Measurements from ENCODE around the gene APC2. TPM values are rescaled to one million over a fixed set of nuclear protein-coding genes. Genes with fewer than 3 reads are reported as not detected.
"Not testable (repeated sequence)": the region's sequence is repeated elsewhere in the genome, so short reads cannot be mapped to it uniquely, and the experiment has no call there.

APC2 gene
- total and polyA plus RNA-seq, 4 donors = 0.03 to 0.42 (median 0.26) TPM; not detected in 1

- Histone ChIP-seq H3K9me3 (ENCODE audit: control insufficient read depth, low read length) (no peaks in the 10 kb centered on the region), H3K4me1 (ENCODE audit: control insufficient read depth in 1 of 2, insufficient read depth in 2 of 2, low read length in 2 of 2) (no peaks in the 10 kb centered on the region), H3K4me3 (ENCODE audit: low read length in 2 of 2) (no peak overlapping the region), H3K27me3 (ENCODE audit: control insufficient read depth in 1 of 2, insufficient read depth in 2 of 2, low read length in 1 of 2) (no peaks in the 10 kb centered on the region), H3K27ac (ENCODE audit: low read depth in 1 of 2, low read length in 2 of 2) (no peak overlapping the region), H3K36me3 (ENCODE audit: control insufficient read depth in 1 of 2, insufficient read depth in 2 of 2, low read length in 1 of 2) (no peaks in the 10 kb centered on the region)
- ATAC-seq (ENCODE audit: low FRiP score) = no peak
- intact Hi-C loops (cut with DNase I) = no loop called here
- WGBS, 2 donors = 68 to 85% methylated on average over 10 of the region's 10 CpGs
- DNase-seq = no peak
Measured at GRCh38 chr19:1514295-1514661, 64.4 kb downstream of the APC2 start.

GRCh38 chr19:1514986-1515721 lies 65.2 kb downstream of the APC2 start:
- H3K36me3 ChIP-seq (ENCODE audit: control insufficient read depth in 1 of 2, insufficient read depth in 2 of 2, low read length in 1 of 2) = no peaks in the 10 kb centered on the region
- intact Hi-C loops (cut with DNase I) = no loop called here
- no peaks in the 10 kb centered on the region for H3K4me1 ChIP-seq (ENCODE audit: control insufficient read depth in 1 of 2, insufficient read depth in 2 of 2, low read length in 2 of 2)
- no peaks in the 10 kb centered on the region for H3K9me3 ChIP-seq (ENCODE audit: control insufficient read depth, low read length)
- no peaks in the 10 kb centered on the region for H3K27me3 ChIP-seq (ENCODE audit: control insufficient read depth in 1 of 2, insufficient read depth in 2 of 2, low read length in 1 of 2)
- 74 to 78% methylated on average over 14 of the region's 14 CpGs for WGBS, 2 donors
- H3K4me3 ChIP-seq (ENCODE audit: low read length in 2 of 2) = no peak overlapping the region
- DNase-seq = no peak
- ATAC-seq (ENCODE audit: low FRiP score) = no peak
- no peak overlapping the region for H3K27ac ChIP-seq (ENCODE audit: low read depth in 1 of 2, low read length in 2 of 2)

DNA sequence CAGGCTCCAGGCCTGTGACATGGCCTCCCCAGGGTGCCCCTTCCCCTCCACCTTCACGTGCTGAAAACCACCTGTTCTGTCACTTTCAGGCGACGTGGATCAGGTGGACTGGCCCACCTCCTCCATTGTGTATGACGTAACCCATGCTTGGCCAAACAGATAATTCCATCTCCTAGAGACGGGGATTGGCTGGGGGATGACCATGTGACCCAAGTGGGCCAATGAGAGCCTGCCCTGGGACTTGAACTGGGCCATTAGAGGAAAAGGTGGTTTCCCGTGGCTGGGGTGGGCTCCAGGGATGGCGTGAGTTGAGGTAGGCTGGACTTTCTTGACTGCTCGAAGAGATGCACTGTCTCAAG lies 66.5 kb downstream of the APC2 start:
- no peaks in the 10 kb centered on the region for H3K27me3 ChIP-seq (ENCODE audit: control insufficient read depth in 1 of 2, insufficient read depth in 2 of 2, low read length in 1 of 2)
- H3K36me3 ChIP-seq (ENCODE audit: control insufficient read depth in 1 of 2, insufficient read depth in 2 of 2, low read length in 1 of 2) = no peaks in the 10 kb centered on the region
- ATAC-seq (ENCODE audit: low FRiP score) (no peak), DNase-seq (no peak)
- H3K27ac ChIP-seq (ENCODE audit: low read depth in 1 of 2, low read length in 2 of 2) = no peak overlapping the region
- 80 to 85% methylated on average over 8 of the region's 8 CpGs for WGBS, 2 donors
- no peak overlapping the region for H3K4me3 ChIP-seq (ENCODE audit: low read length in 2 of 2)
- no peaks in the 10 kb centered on the region for H3K4me1 ChIP-seq (ENCODE audit: control insufficient read depth in 1 of 2, insufficient read depth in 2 of 2, low read length in 2 of 2)
- no peaks in the 10 kb centered on the region for H3K9me3 ChIP-seq (ENCODE audit: control insufficient read depth, low read length)
- intact Hi-C loops (cut with DNase I) = no loop called here

- ATAC-seq (ENCODE audit: low FRiP score) (no peak), DNase-seq (no peak)
- Histone ChIP-seq H3K4me1 (ENCODE audit: control insufficient read depth in 1 of 2, insufficient read depth in 2 of 2, low read length in 2 of 2) (no peaks in the 10 kb centered on the region), H3K36me3 (ENCODE audit: control insufficient read depth in 1 of 2, insufficient read depth in 2 of 2, low read length in 1 of 2) (no peaks in the 10 kb centered on the region), H3K4me3 (ENCODE audit: low read length in 2 of 2) (no peak overlapping the region), H3K9me3 (ENCODE audit: control insufficient read depth, low read length) (no peaks in the 10 kb centered on the region), H3K27me3 (ENCODE audit: control insufficient read depth in 1 of 2, insufficient read depth in 2 of 2, low read length in 1 of 2) (no peaks in the 10 kb centered on the region), H3K27ac (ENCODE audit: low read depth in 1 of 2, low read length in 2 of 2) (no peak overlapping the region)
- WGBS, 2 donors = 89 to 91% methylated on average over 4 of the region's 4 CpGs
- intact Hi-C loops (cut with DNase I) = no loop called here
Measured at GRCh38 chr19:1518471-1518870, 68.5 kb downstream of the APC2 start.

- intact Hi-C loops (cut with DNase I); H3K4me1 ChIP-seq (ENCODE audit: control insufficient read depth in 1 of 2, insufficient read depth in 2 of 2, low read length in 2 of 2); H3K27me3 ChIP-seq (ENCODE audit: control insufficient read depth in 1 of 2, insufficient read depth in 2 of 2, low read length in 1 of 2); DNase-seq; H3K9me3 ChIP-seq (ENCODE audit: control insufficient read depth, low read length); H3K4me3 ChIP-seq (ENCODE audit: low read length in 2 of 2); H3K27ac ChIP-seq (ENCODE audit: low read depth in 1 of 2, low read length in 2 of 2); ATAC-seq (ENCODE audit: low FRiP score); H3K36me3 ChIP-seq (ENCODE audit: control insufficient read depth in 1 of 2, insufficient read depth in 2 of 2, low read length in 1 of 2): not testable (repeated sequence)
- whole genome bisulfite sequencing, 2 donors = 82 to 86% methylated on average over 8 of the region's 8 CpGs
Measured at GRCh38 chr19:1519802-1520201, 69.9 kb downstream of the APC2 start.

- no peak overlapping the region for H3K27ac ChIP-seq (ENCODE audit: low read depth in 1 of 2, low read length in 2 of 2)
- no peak overlapping the region for H3K4me3 ChIP-seq (ENCODE audit: low read length in 2 of 2)
- ATAC-seq (ENCODE audit: low FRiP score) (no peak), DNase-seq (no peak)
- H3K4me1 ChIP-seq (ENCODE audit: control insufficient read depth in 1 of 2, insufficient read depth in 2 of 2, low read length in 2 of 2) = no peaks in the 10 kb centered on the region
- intact Hi-C loops (cut with DNase I) = no loop called here
- no peaks in the 10 kb centered on the region for H3K9me3 ChIP-seq (ENCODE audit: control insufficient read depth, low read length)
- 79 to 88% methylated on average over 14 to 17 of the region's 17 CpGs for WGBS, 2 donors
- no peaks in the 10 kb centered on the region for H3K27me3 ChIP-seq (ENCODE audit: control insufficient read depth in 1 of 2, insufficient read depth in 2 of 2, low read length in 1 of 2)
- no peaks in the 10 kb centered on the region for H3K36me3 ChIP-seq (ENCODE audit: control insufficient read depth in 1 of 2, insufficient read depth in 2 of 2, low read length in 1 of 2)
Measured at GRCh38 chr19:1520203-1520780, 70.4 kb downstream of the APC2 start.

GRCh38 chr19:1521636-1522035 lies 71.7 kb downstream of the APC2 start:
- ATAC-seq (ENCODE audit: low FRiP score) = peak; percentile 20
- intact Hi-C loops (cut with DNase I) = no loop called here

GRCh38 chr19:1522061-1522460 lies 72.1 kb downstream of the APC2 start:
- Histone ChIP-seq H3K36me3 (ENCODE audit: control insufficient read depth in 1 of 2, insufficient read depth in 2 of 2, low read length in 1 of 2) (no peaks in the 10 kb centered on the region), H3K27ac (ENCODE audit: low read depth in 1 of 2, low read length in 2 of 2) (no peak overlapping the region), H3K4me3 (ENCODE audit: low read length in 2 of 2) (no peak overlapping the region), H3K4me1 (ENCODE audit: control insufficient read depth in 1 of 2, insufficient read depth in 2 of 2, low read length in 2 of 2) (no peaks in the 10 kb centered on the region), H3K27me3 (ENCODE audit: control insufficient read depth in 1 of 2, insufficient read depth in 2 of 2, low read length in 1 of 2) (no peaks in the 10 kb centered on the region), H3K9me3 (ENCODE audit: control insufficient read depth, low read length) (no peaks in the 10 kb centered on the region)
- no peak for ATAC-seq (ENCODE audit: low FRiP score)
- 81 to 84% methylated on average over 10 of the region's 10 CpGs for WGBS, 2 donors
- peak in 1 of 2 donors; percentile 34 for DNase-seq
- intact Hi-C loops (cut with DNase I) = no loop called here

More at GRCh38 chr19:1521636-1522035, 71.7 kb downstream of the APC2 start:
- WGBS, 2 donors = 36 to 54% methylated on average over 10 to 14 of the region's 14 CpGs
- Histone ChIP-seq H3K9me3 (ENCODE audit: control insufficient read depth, low read length) (no peaks in the 10 kb centered on the region), H3K4me1 (ENCODE audit: control insufficient read depth in 1 of 2, insufficient read depth in 2 of 2, low read length in 2 of 2) (no peaks in the 10 kb centered on the region), H3K27me3 (ENCODE audit: control insufficient read depth in 1 of 2, insufficient read depth in 2 of 2, low read length in 1 of 2) (no peaks in the 10 kb centered on the region), H3K36me3 (ENCODE audit: control insufficient read depth in 1 of 2, insufficient read depth in 2 of 2, low read length in 1 of 2) (no peaks in the 10 kb centered on the region), H3K4me3 (ENCODE audit: low read length in 2 of 2) (no peak overlapping the region), H3K27ac (ENCODE audit: low read depth in 1 of 2, low read length in 2 of 2) (no peak overlapping the region)
- DNase-seq = no peak

GRCh38 chr19:1522838-1523237 lies 72.9 kb downstream of the APC2 start:
- no peak for ATAC-seq (ENCODE audit: low FRiP score)
- WGBS, 2 donors = 82 to 84% methylated on average over 18 of the region's 18 CpGs
- H3K27me3 ChIP-seq (ENCODE audit: control insufficient read depth in 1 of 2, insufficient read depth in 2 of 2, low read length in 1 of 2) = no peaks in the 10 kb centered on the region

More at GRCh38 chr19:1522838-1523237, 72.9 kb downstream of the APC2 start:
- no peak overlapping the region for H3K27ac ChIP-seq (ENCODE audit: low read depth in 1 of 2, low read length in 2 of 2)
- DNase-seq = peak in 1 of 2 donors; percentile 33
- no peak overlapping the region for H3K4me3 ChIP-seq (ENCODE audit: low read length in 2 of 2)
- H3K36me3 ChIP-seq (ENCODE audit: control insufficient read depth in 1 of 2, insufficient read depth in 2 of 2, low read length in 1 of 2) = no peaks in the 10 kb centered on the region
- intact Hi-C loops (cut with DNase I) = no loop called here
- H3K9me3 ChIP-seq (ENCODE audit: control insufficient read depth, low read length) = no peaks in the 10 kb centered on the region
- no peaks in the 10 kb centered on the region for H3K4me1 ChIP-seq (ENCODE audit: control insufficient read depth in 1 of 2, insufficient read depth in 2 of 2, low read length in 2 of 2)

All from aorta (tissue), 5 donors.